Esophagus (tissue), 2 donors: ENCODE measurements around the gene TDRD9. TPM values are rescaled to one million over a fixed set of nuclear protein-coding genes. Genes with fewer than 3 reads are reported as not detected.

Experiments
- H3K27ac ChIP-seq, 2 donors: one replicate each; pipeline ENCODE4 v1.5.1; 2013; ENCODE audit warnings: low read depth in 2 of 2, mild to moderate bottlenecking in 2 of 2, inconsistent platforms in 1 of 2, low read length in 1 of 2, moderate library complexity in 1 of 2
- H3K27me3 ChIP-seq, 2 donors: one replicate each; pipeline ENCODE4 v1.6.1; 2013; ENCODE audit warnings: low read length in 2 of 2, control low read depth in 1 of 2, mild to moderate bottlenecking in 1 of 2; ENCODE audit not compliant: insufficient read depth in 2 of 2, control insufficient read depth in 1 of 2
- H3K36me3 ChIP-seq, 2 donors: one replicate each; pipeline ENCODE4 v1.6.1; 2013; ENCODE audit warnings: low read length in 1 of 2; ENCODE audit not compliant: control insufficient read depth in 2 of 2, insufficient read depth in 2 of 2
- H3K4me1 ChIP-seq, 2 donors: one replicate each; pipeline ENCODE4 v1.6.1; 2013; ENCODE audit warnings: low read length in 1 of 2; ENCODE audit not compliant: control insufficient read depth in 2 of 2, insufficient read depth in 2 of 2
- H3K4me3 ChIP-seq, 2 donors: one replicate each; pipeline ENCODE4 v1.5.1; 2013; ENCODE audit warnings: low read length in 2 of 2, mild to moderate bottlenecking in 2 of 2, low read depth in 1 of 2, moderate library complexity in 1 of 2
- H3K9me3 ChIP-seq, 2 donors: one replicate each; pipeline ENCODE4 v1.6.1; 2013; ENCODE audit warnings: mild to moderate bottlenecking in 2 of 2, low read depth in 1 of 2, low read length in 1 of 2, moderate library complexity in 1 of 2; ENCODE audit not compliant: control insufficient read depth in 2 of 2, insufficient read depth in 1 of 2
- WGBS, 2 donors: extraction: QIAGEN DNeasy Blood & Tissue Kit; methylation state at CpG; one replicate each; pipeline ENCODE4 v1.1.7; 2013; 5-methylcytosine and 5-hydroxymethylcytosine counted together
- polyA plus RNA-seq, 2 donors: library from polyadenylated mRNA; stranded (reverse); fragments of 200-250 nt; gene quantifications; one replicate each; pipeline ENCODE4 v1.2.3, GENCODE V29; 2013
- donor health status: healthy with polysubstance abuse.
- donor health status: Bipolar disorder and iron deficiency.

TDRD9 gene, protein sequence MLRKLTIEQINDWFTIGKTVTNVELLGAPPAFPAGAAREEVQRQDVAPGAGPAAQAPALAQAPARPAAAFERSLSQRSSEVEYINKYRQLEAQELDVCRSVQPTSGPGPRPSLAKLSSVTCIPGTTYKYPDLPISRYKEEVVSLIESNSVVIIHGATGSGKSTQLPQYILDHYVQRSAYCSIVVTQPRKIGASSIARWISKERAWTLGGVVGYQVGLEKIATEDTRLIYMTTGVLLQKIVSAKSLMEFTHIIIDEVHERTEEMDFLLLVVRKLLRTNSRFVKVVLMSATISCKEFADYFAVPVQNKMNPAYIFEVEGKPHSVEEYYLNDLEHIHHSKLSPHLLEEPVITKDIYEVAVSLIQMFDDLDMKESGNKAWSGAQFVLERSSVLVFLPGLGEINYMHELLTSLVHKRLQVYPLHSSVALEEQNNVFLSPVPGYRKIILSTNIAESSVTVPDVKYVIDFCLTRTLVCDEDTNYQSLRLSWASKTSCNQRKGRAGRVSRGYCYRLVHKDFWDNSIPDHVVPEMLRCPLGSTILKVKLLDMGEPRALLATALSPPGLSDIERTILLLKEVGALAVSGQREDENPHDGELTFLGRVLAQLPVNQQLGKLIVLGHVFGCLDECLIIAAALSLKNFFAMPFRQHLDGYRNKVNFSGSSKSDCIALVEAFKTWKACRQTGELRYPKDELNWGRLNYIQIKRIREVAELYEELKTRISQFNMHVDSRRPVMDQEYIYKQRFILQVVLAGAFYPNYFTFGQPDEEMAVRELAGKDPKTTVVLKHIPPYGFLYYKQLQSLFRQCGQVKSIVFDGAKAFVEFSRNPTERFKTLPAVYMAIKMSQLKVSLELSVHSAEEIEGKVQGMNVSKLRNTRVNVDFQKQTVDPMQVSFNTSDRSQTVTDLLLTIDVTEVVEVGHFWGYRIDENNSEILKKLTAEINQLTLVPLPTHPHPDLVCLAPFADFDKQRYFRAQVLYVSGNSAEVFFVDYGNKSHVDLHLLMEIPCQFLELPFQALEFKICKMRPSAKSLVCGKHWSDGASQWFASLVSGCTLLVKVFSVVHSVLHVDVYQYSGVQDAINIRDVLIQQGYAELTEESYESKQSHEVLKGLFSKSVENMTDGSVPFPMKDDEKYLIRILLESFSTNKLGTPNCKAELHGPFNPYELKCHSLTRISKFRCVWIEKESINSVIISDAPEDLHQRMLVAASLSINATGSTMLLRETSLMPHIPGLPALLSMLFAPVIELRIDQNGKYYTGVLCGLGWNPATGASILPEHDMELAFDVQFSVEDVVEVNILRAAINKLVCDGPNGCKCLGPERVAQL (N-terminal part only)
- under 1 TPM; 0.28 to 0.39 TPM for polyA plus RNA-seq

- Histone ChIP-seq H3K36me3 (no peaks in the 10 kb centered on the region), H3K27me3 (no peaks in the 10 kb centered on the region), H3K4me3 (no peak within 1 kb of the TSS), H3K4me1 (no peaks in the 10 kb centered on the region), H3K27ac (no peak within 1 kb of the TSS), H3K9me3 (no peaks in the 10 kb centered on the region)
- 64 to 66% methylated on average over 92 to 97 of the region's 97 CpGs for WGBS, 2 donors
These were observed at the start of gene TDRD9 for GRCh38 chr14:103928011-103928890. TDRD9 (plus strand) TSS chr14:103928456; CDS start chr14:103928510, 54 bp downstream.

DNA sequence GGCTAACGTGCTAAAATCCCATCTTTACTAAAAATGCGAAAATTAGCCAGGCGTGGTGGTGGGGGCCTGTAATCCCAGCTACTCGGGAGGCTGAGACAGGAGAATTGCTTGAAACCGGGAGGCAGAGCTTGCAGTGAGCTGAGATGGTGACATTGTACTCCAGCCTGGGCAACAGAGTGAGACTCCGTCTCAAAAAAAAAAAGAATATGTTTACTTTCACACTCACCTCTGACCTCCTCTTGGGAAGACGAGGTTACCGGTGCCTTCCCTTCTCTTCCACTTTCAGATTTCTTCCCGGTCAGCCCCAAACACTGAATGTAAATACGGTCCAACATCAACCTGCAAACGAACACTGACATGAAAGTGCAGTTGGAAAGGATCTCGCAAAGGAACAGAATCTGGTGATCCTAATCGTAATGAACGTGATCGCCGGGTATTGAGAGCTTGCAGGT is 49.1 kb upstream of the TDRD9 start:
- Histone ChIP-seq H3K4me1 (peaks cover 12 to 30% of the 10 kb centered on the region in 2 donors), H3K27ac (no peak overlapping the region), H3K27me3 (no peaks in the 10 kb centered on the region), H3K9me3 (no peaks in the 10 kb centered on the region), H3K4me3 (no peak overlapping the region), H3K36me3 (no peaks in the 10 kb centered on the region)
- 66 to 82% methylated on average over 16 of the region's 16 CpGs for WGBS, 2 donors

GRCh38 chr14:103879570-103880347 is 48.5 kb upstream of the TDRD9 start:
- peak overlapping the region; percentile 40 to 66 for H3K27ac ChIP-seq
- no peaks in the 10 kb centered on the region for H3K9me3 ChIP-seq
- H3K4me1 ChIP-seq: peaks cover 12 to 27% of the 10 kb centered on the region in 2 donors
- H3K27me3 ChIP-seq: no peaks in the 10 kb centered on the region
- no peaks in the 10 kb centered on the region for H3K36me3 ChIP-seq
- H3K4me3 ChIP-seq: peak overlapping the region; percentile 23 to 31
- 18 to 19% methylated on average over 31 to 34 of the region's 34 CpGs for WGBS, 2 donors

DNA sequence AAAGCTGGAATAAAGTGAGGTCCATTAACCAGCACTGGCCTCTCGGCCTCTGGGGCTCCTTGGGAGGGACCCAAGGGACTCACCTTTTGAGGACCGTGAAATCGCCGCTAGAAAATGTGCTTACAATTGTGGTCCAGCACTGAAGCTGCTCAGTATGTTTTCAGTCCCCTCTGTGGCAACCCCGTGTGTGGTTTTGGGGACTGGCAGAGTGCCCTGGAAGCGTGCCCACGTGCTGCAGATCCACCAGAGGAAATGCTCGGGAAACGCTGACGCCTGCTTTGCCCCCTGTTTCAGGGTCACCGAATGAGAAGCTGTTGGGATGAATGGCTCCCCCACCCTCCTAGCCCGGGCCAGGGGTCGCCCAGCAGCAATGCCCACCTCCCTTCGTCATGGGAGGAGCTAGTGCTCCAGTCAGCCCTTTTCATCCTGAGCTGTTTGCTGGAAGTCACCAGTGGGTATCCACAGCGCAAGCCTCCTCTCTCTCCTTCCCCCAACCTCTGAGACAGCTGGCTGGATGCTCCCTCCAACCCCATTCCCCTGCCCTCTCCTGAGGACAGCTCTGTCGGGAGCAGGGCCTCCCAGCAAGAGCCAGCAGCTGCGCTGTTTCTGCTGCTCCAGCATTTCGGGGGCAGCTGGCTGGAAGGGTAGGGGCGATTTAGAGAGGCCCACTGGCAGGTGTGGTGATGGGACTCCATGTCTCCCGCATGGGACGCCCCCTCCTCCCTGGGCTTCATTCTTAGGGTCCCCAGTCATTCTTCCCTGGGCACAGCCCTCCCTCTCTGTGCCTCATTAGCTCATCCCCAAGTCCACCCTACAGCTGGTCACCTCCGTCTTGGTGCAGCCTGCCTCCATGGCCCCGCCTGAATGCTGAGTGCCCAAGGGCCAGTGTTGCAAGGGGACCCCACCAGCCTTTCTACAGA is 47.6 kb upstream of the TDRD9 start:
- H3K27ac ChIP-seq: peak overlapping the region; percentile 40 to 66
- H3K4me1 ChIP-seq: peaks cover 12 to 24% of the 10 kb centered on the region in 2 donors
- peak overlapping the region in 1 of 2 donors; percentile 23 for H3K4me3 ChIP-seq
- WGBS, 2 donors: 21 to 23% methylated on average over 23 of the region's 23 CpGs
- no peaks in the 10 kb centered on the region for H3K9me3 ChIP-seq
- no peaks in the 10 kb centered on the region for H3K36me3 ChIP-seq
- H3K27me3 ChIP-seq: no peaks in the 10 kb centered on the region

DNA sequence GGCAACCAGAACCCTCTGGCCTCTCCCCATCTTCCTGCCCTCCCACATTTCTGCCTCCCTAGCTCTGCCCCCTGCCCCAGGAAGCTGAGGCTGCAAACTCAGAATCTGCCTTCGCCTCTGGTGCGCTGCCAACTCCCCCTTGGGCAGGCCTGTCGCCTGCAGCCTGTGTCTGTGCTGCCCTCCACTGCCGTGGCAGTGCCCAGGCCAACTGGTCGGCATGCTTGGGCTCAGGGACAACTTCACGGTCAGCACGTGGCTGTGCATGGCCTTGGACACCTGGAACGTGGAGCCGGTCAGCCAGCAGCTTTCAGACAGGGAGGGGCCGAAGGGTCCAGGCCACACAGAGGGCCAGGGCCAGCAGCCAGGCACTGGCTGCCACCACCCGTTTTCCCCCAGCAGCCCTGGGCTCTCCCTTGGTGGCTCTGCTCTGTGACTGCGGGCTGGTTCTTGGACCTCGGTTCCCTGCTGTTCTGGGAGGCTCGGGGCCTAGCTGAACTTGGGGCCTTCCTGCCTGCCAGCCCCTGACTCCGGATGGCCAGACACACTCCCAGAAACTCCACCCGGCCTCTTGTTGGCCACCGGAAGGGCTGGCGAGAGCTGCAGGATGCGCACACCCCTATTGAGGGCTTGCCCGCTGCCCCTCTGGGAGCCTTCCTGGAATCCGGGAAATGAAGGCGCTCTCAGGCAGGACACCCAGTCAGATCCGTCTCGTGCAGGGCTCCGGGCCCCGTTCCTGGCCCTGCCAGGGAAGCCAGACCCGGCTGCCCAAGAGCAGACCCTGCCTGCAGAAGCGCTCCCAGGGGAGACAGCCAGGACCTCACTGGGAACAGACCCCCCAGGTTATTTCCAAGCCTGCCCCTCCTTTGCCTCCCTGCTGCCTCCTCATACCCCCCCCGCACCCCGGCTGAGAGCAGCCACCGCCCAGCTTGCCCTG is 46.7 kb upstream of the TDRD9 start:
- H3K27ac ChIP-seq: peak overlapping the region; percentile 9 to 34
- 69 to 76% methylated on average over 31 of the region's 31 CpGs for WGBS, 2 donors
- H3K4me1 ChIP-seq: peaks cover 12 to 24% of the 10 kb centered on the region in 2 donors

DNA sequence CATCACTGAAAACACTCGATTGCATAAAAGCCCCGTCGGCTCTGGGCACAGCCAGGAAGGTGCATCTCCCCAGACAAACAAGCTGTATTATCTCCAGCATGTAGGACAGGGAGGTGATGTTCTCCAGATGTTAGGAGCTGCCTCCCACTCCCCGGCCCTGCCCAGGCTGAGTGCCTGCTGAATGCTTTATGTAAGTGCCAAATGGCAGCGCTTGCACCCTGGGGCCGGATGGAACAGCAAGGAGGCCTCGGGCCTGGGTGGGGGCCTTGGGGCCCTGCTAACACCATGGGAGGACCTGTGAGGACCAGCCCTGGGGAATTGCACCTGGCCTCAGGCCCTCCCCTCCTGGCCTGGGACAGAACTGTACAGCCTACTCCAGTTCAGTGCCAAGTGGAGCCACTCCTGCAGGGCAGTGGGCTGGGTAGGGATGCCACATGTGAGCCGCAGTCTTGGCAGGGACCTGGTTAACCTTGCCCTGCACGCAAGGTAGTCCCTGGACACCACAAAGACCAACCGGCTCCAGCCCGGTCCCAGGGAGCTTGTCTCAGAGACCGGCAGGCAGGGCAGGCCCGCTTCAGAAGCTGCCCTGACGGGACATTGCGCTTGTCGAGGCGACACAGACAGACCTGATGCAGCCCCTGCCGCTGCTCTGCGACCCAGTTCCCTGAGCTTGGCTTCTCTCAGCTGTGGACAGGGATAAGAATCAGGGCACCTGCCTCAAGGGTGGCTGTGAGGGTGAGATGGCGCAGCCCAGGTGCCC is 45.6 kb upstream of the TDRD9 start:
- Histone ChIP-seq H3K36me3 (no peaks in the 10 kb centered on the region), H3K9me3 (no peaks in the 10 kb centered on the region), H3K27me3 (no peaks in the 10 kb centered on the region), H3K4me1 (peaks cover 12 to 27% of the 10 kb centered on the region in 2 donors), H3K27ac (no peak overlapping the region), H3K4me3 (no peak overlapping the region)
- 62 to 66% methylated on average over 20 of the region's 20 CpGs for whole genome bisulfite sequencing, 2 donors

More for the DNA sequence above, 46.7 kb upstream of the TDRD9 start:
- H3K27me3 ChIP-seq: no peaks in the 10 kb centered on the region
- H3K9me3 ChIP-seq: no peaks in the 10 kb centered on the region
- no peaks in the 10 kb centered on the region for H3K36me3 ChIP-seq
- H3K4me3 ChIP-seq: no peak overlapping the region

DNA sequence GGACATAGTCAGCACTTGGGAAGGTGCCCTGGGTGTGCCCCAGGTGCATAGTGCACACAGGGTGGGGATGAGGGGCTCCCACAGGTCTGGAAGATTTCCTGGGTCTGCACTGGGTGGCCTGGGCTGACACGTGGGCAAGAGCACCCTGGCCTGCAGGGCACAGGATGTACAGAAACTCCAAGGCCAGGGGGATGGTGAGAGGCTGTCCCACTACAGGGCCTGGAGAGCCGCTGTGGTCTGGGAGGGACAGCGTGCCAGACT is 45.1 kb upstream of the TDRD9 start:
- no peak overlapping the region for H3K27ac ChIP-seq
- 63 to 75% methylated on average over 3 of the region's 3 CpGs for WGBS, 2 donors
- H3K4me1 ChIP-seq: peaks cover 12 to 28% of the 10 kb centered on the region in 2 donors
- H3K36me3 ChIP-seq: no peaks in the 10 kb centered on the region
- H3K9me3 ChIP-seq: no peaks in the 10 kb centered on the region
- no peaks in the 10 kb centered on the region for H3K27me3 ChIP-seq
- no peak overlapping the region for H3K4me3 ChIP-seq
